Ascending aorta (tissue), 2 donors: Measurements from ENCODE around the gene MICU1. TPM values are rescaled to one million over a fixed set of nuclear protein-coding genes. Genes with fewer than 3 reads are reported as not detected.
"Not testable (repeated sequence)": the region's sequence is repeated elsewhere in the genome, so short reads cannot be mapped to it uniquely, and the experiment has no call there.

Experiments
- DNase-seq, 2 donors: peaks; one replicate each; pipeline ENCODE4 v3.0.0-alpha.2; 2019; ENCODE audit warnings: low spot score in 2 of 2
- H3K27ac ChIP-seq, 2 donors: fragments of 200-600 bp; sonication (generic); one replicate each; pipeline ENCODE4 v1.5.1; 2016 to 2017; ENCODE audit warnings: mild to moderate bottlenecking in 1 of 2
- H3K27me3 ChIP-seq: fragments of 200-600 bp; sonication (generic); one replicate; pipeline ENCODE4 v1.5.1; 2017
- H3K36me3 ChIP-seq, 2 donors: fragments of 200-600 bp; sonication (generic); one replicate each; pipeline ENCODE4 v1.5.1; 2016
- H3K4me1 ChIP-seq, 2 donors: fragments of 200-600 bp; sonication (generic); one replicate each; pipeline ENCODE4 v1.5.1; 2016 to 2017; ENCODE audit warnings: mild to moderate bottlenecking in 1 of 2
- H3K4me3 ChIP-seq, 2 donors: fragments of 200-600 bp; sonication (generic); one replicate each; pipeline ENCODE4 v1.5.1; 2016 to 2017; ENCODE audit warnings: mild to moderate bottlenecking in 1 of 2
- H3K9me3 ChIP-seq, 2 donors: fragments of 200-600 bp; sonication (generic); one replicate each; pipeline ENCODE4 v1.5.1; 2016
- CTCF ChIP-seq, 3 experiments: fragments of 200-600 bp in 2 of 3; fragments of 450-650 bp in 1 of 3; sonication (generic) in 2 of 3; IDR thresholded peaks; one replicate each; pipeline ENCODE4 v1.5.1; 2016 to 2019; ENCODE audit warnings: antibody characterized with exemption in 3 of 3, mild to moderate bottlenecking in 1 of 3, moderate library complexity in 1 of 3
- intact Hi-C: fragments of 100-400 bp; cut with DNase I; formaldehyde crosslinking; loops from one replicate; pipeline ENCODE4 v1.15.1; 2023
- total RNA-seq: library from RNA; depleted of rRNA; stranded (reverse); fragments of >200 nt; gene quantifications from one replicate; pipeline ENCODE4 v1.1.0, GENCODE V29; 2016

The MICU1 gene
- total RNA-seq, 1 donor from 2014 or later, result 18.9 TPM

GRCh38 chr10:72348282-72348681 lies 277.6 kb downstream of the MICU1 start:
- no peak overlapping the region for H3K27ac ChIP-seq
- no peaks in the 10 kb centered on the region for H3K27me3 ChIP-seq
- H3K9me3 ChIP-seq, result no peaks in the 10 kb centered on the region
- no peak for DNase-seq
- no peak overlapping the region for H3K4me3 ChIP-seq
- intact Hi-C loops, result no loop called here
- peaks cover 20 to 53% of the 10 kb centered on the region in 2 donors for H3K36me3 ChIP-seq
- H3K4me1 ChIP-seq, result peaks cover 7 to 10% of the 10 kb centered on the region in 2 donors
- no peak for TF ChIP-seq CTCF (IDR thresholded peaks at IDR 0.05)

- H3K4me1 ChIP-seq, DNase-seq, H3K27me3 ChIP-seq, intact Hi-C loops, H3K4me3 ChIP-seq, H3K27ac ChIP-seq, H3K9me3 ChIP-seq: not testable (repeated sequence)
- H3K36me3 ChIP-seq, result peaks cover 38 to 67% of the 10 kb centered on the region in 2 donors
Measured at GRCh38 chr10:72346117-72346516, 279.8 kb downstream of the MICU1 start.

GRCh38 chr10:72344932-72345331 lies 280.9 kb downstream of the MICU1 start:
- no peak overlapping the region for H3K4me3 ChIP-seq
- no peak overlapping the region for H3K27ac ChIP-seq
- no peak for DNase-seq
- H3K4me1 ChIP-seq, result no peaks in the 10 kb centered on the region
- H3K9me3 ChIP-seq, result no peaks in the 10 kb centered on the region
- peaks cover 45 to 65% of the 10 kb centered on the region in 2 donors for H3K36me3 ChIP-seq
- intact Hi-C loops, result no loop called here
- no peaks in the 10 kb centered on the region for H3K27me3 ChIP-seq
- TF ChIP-seq CTCF (IDR thresholded peaks at IDR 0.05), result no peak

GRCh38 chr10:72342911-72343310 lies 283.0 kb downstream of the MICU1 start:
- Histone ChIP-seq H3K27me3 (no peaks in the 10 kb centered on the region), H3K4me3 (no peak overlapping the region), H3K9me3 (no peaks in the 10 kb centered on the region), H3K36me3 (peaks cover 43 to 66% of the 10 kb centered on the region in 2 donors), H3K27ac (no peak overlapping the region), H3K4me1 (no peaks in the 10 kb centered on the region)
- intact Hi-C loops, result no loop called here
- DNase-seq, result no peak
- TF ChIP-seq CTCF (IDR thresholded peaks at IDR 0.05), result no peak

GRCh38 chr10:72340510-72341261 lies 285.2 kb downstream of the MICU1 start:
- Histone ChIP-seq H3K36me3 (peaks cover 59 to 75% of the 10 kb centered on the region in 2 donors), H3K27me3 (no peaks in the 10 kb centered on the region), H3K4me3 (no peak overlapping the region), H3K4me1 (peaks cover 0 to 14% of the 10 kb centered on the region in 2 donors), H3K9me3 (no peaks in the 10 kb centered on the region), H3K27ac (no peak overlapping the region)
- TF ChIP-seq CTCF (IDR thresholded peaks at IDR 0.05), result peak; percentile 85 to 99 (median 98)
- intact Hi-C loops, result no loop called here
- DNase-seq, result no peak

- no peaks in the 10 kb centered on the region for H3K27me3 ChIP-seq
- H3K27ac ChIP-seq, result no peak overlapping the region
- peaks cover 59 to 62% of the 10 kb centered on the region in 2 donors for H3K36me3 ChIP-seq
- peaks cover 0 to 32% of the 10 kb centered on the region in 2 donors for H3K4me1 ChIP-seq
- no peak for TF ChIP-seq CTCF (IDR thresholded peaks at IDR 0.05)
- no peak overlapping the region for H3K4me3 ChIP-seq
- DNase-seq, result no peak
- intact Hi-C loops, result loop anchor here (5.0 kb wide), 1 partner anchor 376 kb away; the partner anchor contains the start of gene CHST3
- H3K9me3 ChIP-seq, result no peaks in the 10 kb centered on the region
Measured at GRCh38 chr10:72338180-72338579, 287.7 kb downstream of the MICU1 start.
